ENCODE results near the gene DPEP2. TPM values are rescaled to one million over a fixed set of nuclear protein-coding genes. Genes with fewer than 3 reads are reported as not detected.
A peak's percentile ranks its signal among the peaks of the same experiment; 100 is the strongest.
"Not testable (repeated sequence)": the region's sequence is repeated elsewhere in the genome, so short reads cannot be mapped to it uniquely, and the experiment has no call there.

Gene DPEP2
- not detected in 2 replicates for total RNA-seq (2014; rRNA removed; shearing (Covaris generic))

- not testable (repeated sequence) for DNase-seq (ENCODE audit: low spot score)
Measured at GRCh38 chr16:67998779-67999688, at the start of gene DPEP2. DPEP2 (minus strand) TSS chr16:67999484; CDS start chr16:67993212, 6,272 bp downstream.

- no peak for DNase-seq (ENCODE audit: low spot score)
Measured at GRCh38 chr16:68047987-68048386, 48.7 kb upstream of the DPEP2 start.

- no peak for DNase-seq (ENCODE audit: low spot score)
Measured at GRCh38 chr16:68046106-68046505, 46.8 kb upstream of the DPEP2 start.

GRCh38 chr16:68041783-68042182 is 42.5 kb upstream of the DPEP2 start:
- DNase-seq (ENCODE audit: low spot score): no peak

- DNase-seq (ENCODE audit: low spot score): peak; percentile 88
Measured at GRCh38 chr16:68040506-68041288, 41.4 kb upstream of the DPEP2 start.

GRCh38 chr16:68037841-68038597 is 38.7 kb upstream of the DPEP2 start:
- DNase-seq (ENCODE audit: low spot score): no peak

GRCh38 chr16:68035227-68035626 is 35.9 kb upstream of the DPEP2 start:
- DNase-seq (ENCODE audit: low spot score): no peak

GRCh38 chr16:68033101-68033500 is 33.8 kb upstream of the DPEP2 start:
- no peak for DNase-seq (ENCODE audit: low spot score)

GRCh38 chr16:68031951-68032350 is 32.7 kb upstream of the DPEP2 start:
- DNase-seq (ENCODE audit: low spot score): no peak

- not testable (repeated sequence) for DNase-seq (ENCODE audit: low spot score)
Measured at GRCh38 chr16:68030108-68030507, 30.8 kb upstream of the DPEP2 start.

- DNase-seq (ENCODE audit: low spot score): no peak
Measured at GRCh38 chr16:68028996-68029395, 29.7 kb upstream of the DPEP2 start.

GRCh38 chr16:68022728-68023537 is 23.6 kb upstream of the DPEP2 start, which contains the start of the genes DDX28 and DUS2:
DDX28 (minus strand) TSS chr16:68023232; CDS start chr16:68023202, 30 bp downstream.
DUS2 (plus strand) TSS chr16:68023284; CDS start chr16:68038024, 14,740 bp downstream.
- DNase-seq (ENCODE audit: low spot score): peak; percentile 94

- no peak for DNase-seq (ENCODE audit: low spot score)
Measured at GRCh38 chr16:68022278-68022727, 23.0 kb upstream of the DPEP2 start.

- DNase-seq (ENCODE audit: low spot score): no peak
Measured at GRCh38 chr16:68021490-68021889, 22.2 kb upstream of the DPEP2 start.

- no peak for DNase-seq (ENCODE audit: low spot score)
Measured at GRCh38 chr16:68019167-68019680, 19.9 kb upstream of the DPEP2 start.

- no peak for DNase-seq (ENCODE audit: low spot score)
Measured at GRCh38 chr16:68015681-68016080, 16.4 kb upstream of the DPEP2 start, which contains the start of gene DPEP2NB. DPEP2NB (minus strand) TSS chr16:68015911; CDS start chr16:68015770, 141 bp downstream.

- DNase-seq (ENCODE audit: low spot score): no peak
Measured at GRCh38 chr16:68013440-68013839, 14.2 kb upstream of the DPEP2 start.

GRCh38 chr16:68009872-68010271 is 10.6 kb upstream of the DPEP2 start:
- DNase-seq (ENCODE audit: low spot score): not testable (repeated sequence)

- DNase-seq (ENCODE audit: low spot score): no peak
Measured at GRCh38 chr16:68009157-68009735, 10.0 kb upstream of the DPEP2 start.
